Calu3 (cell line): Measurements from ENCODE around the gene CD300LB. TPM values are rescaled to one million over a fixed set of nuclear protein-coding genes. Genes with fewer than 3 reads are reported as not detected.

Source experiments
- BruUV-seq: library from RNA; stranded (reverse); fragments of 400-500 nt; replicated peaks from 2 replicates; lab custom pipeline; 2021; lab: Mats Ljungman, UMichigan
- CTCF ChIA-PET: fragments of 300-600 bp; sonication (Branson Sonifier 250); formaldehyde crosslinking; loops from one replicate; lab custom pipeline; 2022; ENCODE audit warnings: antibody characterized with exemption; lab: Charles Lee
- DNase-seq: peaks from one replicate; pipeline ENCODE4 v3.0.0; 2022
- H3K27ac Mint-ChIP-seq: one replicate; pipeline ENCODE4 v1.8.0; 2022; ENCODE audit warnings: mixed read lengths; ENCODE audit not compliant: unreplicated experiment
- H3K27me3 Mint-ChIP-seq: one replicate; pipeline ENCODE4 v1.8.0; 2022; ENCODE audit warnings: mixed read lengths; ENCODE audit not compliant: unreplicated experiment
- H3K36me3 Mint-ChIP-seq: one replicate; pipeline ENCODE4 v1.8.0; 2022; ENCODE audit warnings: mild to moderate bottlenecking, moderate library complexity, mixed read lengths; ENCODE audit not compliant: insufficient read depth, unreplicated experiment
- H3K4me1 Mint-ChIP-seq: one replicate; pipeline ENCODE4 v1.8.0; 2022; ENCODE audit warnings: mild to moderate bottlenecking, low read depth, mixed read lengths; ENCODE audit not compliant: unreplicated experiment
- H3K4me3 Mint-ChIP-seq: one replicate; pipeline ENCODE4 v1.8.0; 2022; ENCODE audit warnings: mild to moderate bottlenecking, low read depth, moderate library complexity, mixed read lengths; ENCODE audit not compliant: unreplicated experiment
- H3K9me3 Mint-ChIP-seq: one replicate; pipeline ENCODE4 v1.8.0; 2022; ENCODE audit warnings: low read depth, mixed read lengths; ENCODE audit not compliant: unreplicated experiment
- CTCF ChIP-seq: fragments of 200-600 bp; IDR thresholded peaks from one replicate; pipeline ENCODE4 v1.8.0; 2022; ENCODE audit warnings: antibody characterized with exemption; ENCODE audit not compliant: unreplicated experiment
- intact Hi-C: fragments of 100-400 bp; cut with micrococcal nuclease; formaldehyde crosslinking; loops from one replicate; pipeline ENCODE4 v1.10.0; 2022; ENCODE audit not compliant: unreplicated experiment
- total RNA-seq: library from RNA; stranded (reverse); gene quantifications from 2 replicates; pipeline ENCODE4 v1.2.3, GENCODE V29; 2022

The CD300LB gene
- total RNA-seq, 1 experiment from 2014 or later, result not detected

DNA sequence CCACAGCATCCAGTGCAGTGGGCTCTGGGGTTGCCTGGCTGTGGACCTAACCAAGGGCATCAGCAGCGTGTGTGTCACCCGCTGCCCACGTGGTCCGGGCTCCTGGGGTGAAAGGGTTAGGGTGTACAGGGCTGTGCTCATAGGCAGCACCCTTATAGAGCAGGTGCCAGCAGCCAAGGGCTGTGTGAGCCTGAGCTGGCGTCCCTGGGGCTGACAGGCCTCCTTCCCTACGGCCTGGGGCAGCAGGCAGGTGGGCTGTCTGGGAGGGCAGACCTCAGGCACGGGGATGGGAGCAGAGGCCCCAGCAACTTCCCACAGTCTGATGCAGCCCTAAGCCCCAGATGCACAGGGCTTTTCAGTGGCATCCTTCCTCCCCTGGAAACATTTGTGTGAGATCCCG is 51.0 kb downstream of the CD300LB start:
- peaks cover 3% of the 10 kb centered on the region for H3K9me3 Mint-ChIP-seq
- DNase-seq, result no peak
- CTCF ChIA-PET, result interaction anchor here (0.5 kb wide), 1 partner anchor 245 kb away, joined by 4 read pairs; no protein-coding TSS in a partner anchor
- intact Hi-C loops, result no loop called here
- H3K4me3 Mint-ChIP-seq, result no peak overlapping the region
- peaks cover 94% of the 10 kb centered on the region for H3K27me3 Mint-ChIP-seq
- H3K4me1 Mint-ChIP-seq, result no peaks in the 10 kb centered on the region
- TF ChIP-seq CTCF, result no peak
- no peaks in the 10 kb centered on the region for H3K36me3 Mint-ChIP-seq
- BruUV-seq, result no TSS peak
- H3K27ac Mint-ChIP-seq, result no peak overlapping the region

DNA sequence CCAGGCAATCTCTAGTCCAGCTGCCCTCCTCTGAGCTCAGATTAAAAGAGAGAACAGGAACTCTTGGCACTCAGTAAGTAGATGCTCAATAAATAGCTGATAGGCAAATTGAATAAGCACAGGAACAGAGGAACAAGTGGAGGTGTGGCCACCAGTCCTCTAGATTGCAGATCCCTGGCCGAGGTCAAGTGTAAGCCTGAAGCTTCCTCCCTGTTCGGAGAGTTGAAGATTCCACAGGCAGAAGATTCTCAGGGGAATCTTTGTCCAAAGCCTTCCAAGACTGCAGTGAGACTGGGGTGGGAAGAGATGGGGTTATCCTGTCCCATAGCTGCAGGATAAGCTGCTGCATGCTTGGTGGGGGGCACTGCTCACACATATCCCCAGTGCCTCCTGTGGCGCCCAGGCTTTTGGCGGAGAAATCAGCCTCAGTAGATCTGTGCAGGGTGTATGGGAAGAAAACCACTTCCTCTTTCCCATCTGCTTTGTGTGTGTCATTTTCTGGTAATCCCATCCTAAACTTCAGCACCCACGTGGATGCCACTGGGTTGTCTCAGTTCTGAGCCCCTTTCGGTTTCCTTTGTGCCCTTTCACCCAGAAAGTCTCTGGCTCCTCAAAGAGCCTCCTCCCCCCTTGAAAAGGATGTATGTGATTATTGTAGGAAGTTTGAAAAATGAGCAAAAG is 52.7 kb downstream of the CD300LB start:
- H3K4me3 Mint-ChIP-seq, result no peak overlapping the region
- peaks cover 98% of the 10 kb centered on the region for H3K27me3 Mint-ChIP-seq
- no peaks in the 10 kb centered on the region for H3K36me3 Mint-ChIP-seq
- CTCF ChIA-PET, result no interaction called here
- no peaks in the 10 kb centered on the region for H3K4me1 Mint-ChIP-seq
- TF ChIP-seq CTCF, result no peak
- intact Hi-C loops, result no loop called here
- peaks cover 3% of the 10 kb centered on the region for H3K9me3 Mint-ChIP-seq
- no peak for DNase-seq
- BruUV-seq, result no TSS peak
- H3K27ac Mint-ChIP-seq, result no peak overlapping the region

DNA sequence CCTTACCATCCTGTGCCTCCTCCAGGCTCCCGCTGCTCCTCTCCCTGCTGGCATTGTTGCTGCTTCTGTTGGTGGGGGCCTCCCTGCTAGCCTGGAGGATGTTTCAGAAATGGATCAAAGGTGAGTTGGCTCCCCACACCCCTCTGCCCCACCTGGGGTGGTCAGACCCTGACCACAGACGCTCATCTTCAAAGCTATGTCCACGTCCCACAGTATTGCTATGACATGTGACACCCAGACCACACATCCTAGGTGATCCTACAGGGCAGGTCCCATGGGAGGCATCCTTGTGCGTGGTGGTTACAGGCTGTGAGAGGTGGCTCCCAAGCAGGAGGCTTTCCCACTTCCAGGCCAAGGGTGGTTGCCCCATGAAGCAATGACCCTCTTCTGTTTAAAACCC is 53.9 kb downstream of the CD300LB start:
- peaks cover 3% of the 10 kb centered on the region for H3K9me3 Mint-ChIP-seq
- DNase-seq, result no peak
- no TSS peak for BruUV-seq
- H3K4me3 Mint-ChIP-seq, result no peak overlapping the region
- H3K27ac Mint-ChIP-seq, result no peak overlapping the region
- H3K36me3 Mint-ChIP-seq, result no peaks in the 10 kb centered on the region
- TF ChIP-seq CTCF, result no peak
- intact Hi-C loops, result no loop called here
- H3K4me1 Mint-ChIP-seq, result no peaks in the 10 kb centered on the region
- peaks cover 98% of the 10 kb centered on the region for H3K27me3 Mint-ChIP-seq
- CTCF ChIA-PET, result no interaction called here

- Mint-ChIP-seq H3K27me3 (peaks cover 95% of the 10 kb centered on the region), H3K27ac (no peak overlapping the region), H3K4me1 (no peaks in the 10 kb centered on the region), H3K4me3 (no peak overlapping the region), H3K9me3 (peaks cover 3% of the 10 kb centered on the region), H3K36me3 (no peaks in the 10 kb centered on the region)
- intact Hi-C loops, result no loop called here
- CTCF ChIA-PET, result interaction anchor here (0.6 kb wide), 1 partner anchor 104 kb away, joined by 3 read pairs; no protein-coding TSS in a partner anchor
- TF ChIP-seq CTCF, result no peak
- DNase-seq, result no peak
- no TSS peak for BruUV-seq
Measured at GRCh38 chr17:74475189-74475588, 56.1 kb downstream of the CD300LB start.
